Choroid plexus epithelial cell (primary cell): Measurements from ENCODE around the gene SAMD8.

Experiments used
- DNase-seq: peaks from one replicate; pipeline ENCODE4 v3.0.0-alpha.2; 2010; ENCODE audit warnings: low read depth
- H3K4me3 ChIP-seq: 2 replicates; pipeline ENCODE4 v1.5.1; 2011; ENCODE audit warnings: low read depth, mild to moderate bottlenecking, control low read depth, low read length, moderate library complexity
- CTCF ChIP-seq: conservative IDR thresholded peaks from 2 replicates; pipeline ENCODE4 v1.5.1; 2011; ENCODE audit warnings: low read depth, mild to moderate bottlenecking, control low read depth, inconsistent platforms, low read length, moderate library complexity

The SAMD8 gene

GRCh38 chr10:75146780-75147179 is 35.3 kb downstream of the SAMD8 start:
- no peak for TF ChIP-seq CTCF
- H3K4me3 ChIP-seq: no peak overlapping the region
- no peak for DNase-seq

- no peak overlapping the region for H3K4me3 ChIP-seq
- no peak for TF ChIP-seq CTCF
- DNase-seq: no peak
Observed at GRCh38 chr10:75150656-75151055, 39.2 kb downstream of the SAMD8 start.

GRCh38 chr10:75159519-75159918 is 48.1 kb downstream of the SAMD8 start:
- DNase-seq: no peak
- TF ChIP-seq CTCF: no peak
- H3K4me3 ChIP-seq: no peak overlapping the region

GRCh38 chr10:75165684-75166622 is 54.5 kb downstream of the SAMD8 start:
- TF ChIP-seq CTCF: no peak
- no peak overlapping the region for H3K4me3 ChIP-seq
- DNase-seq: peak; percentile 50

GRCh38 chr10:75166623-75166972 is 55.1 kb downstream of the SAMD8 start:
- H3K4me3 ChIP-seq: no peak overlapping the region
- DNase-seq: no peak

GRCh38 chr10:75168275-75168674 is 56.8 kb downstream of the SAMD8 start:
- TF ChIP-seq CTCF: no peak

More at GRCh38 chr10:75166623-75166972, 55.1 kb downstream of the SAMD8 start:
- no peak for TF ChIP-seq CTCF

GRCh38 chr10:75170215-75170614 is 58.8 kb downstream of the SAMD8 start:
- H3K4me3 ChIP-seq: no peak overlapping the region
- TF ChIP-seq CTCF: no peak
- DNase-seq: no peak

More at GRCh38 chr10:75168275-75168674, 56.8 kb downstream of the SAMD8 start:
- no peak for DNase-seq
- no peak overlapping the region for H3K4me3 ChIP-seq
